ENCODE data around the gene CAPZB.

CAPZB gene

DNA sequence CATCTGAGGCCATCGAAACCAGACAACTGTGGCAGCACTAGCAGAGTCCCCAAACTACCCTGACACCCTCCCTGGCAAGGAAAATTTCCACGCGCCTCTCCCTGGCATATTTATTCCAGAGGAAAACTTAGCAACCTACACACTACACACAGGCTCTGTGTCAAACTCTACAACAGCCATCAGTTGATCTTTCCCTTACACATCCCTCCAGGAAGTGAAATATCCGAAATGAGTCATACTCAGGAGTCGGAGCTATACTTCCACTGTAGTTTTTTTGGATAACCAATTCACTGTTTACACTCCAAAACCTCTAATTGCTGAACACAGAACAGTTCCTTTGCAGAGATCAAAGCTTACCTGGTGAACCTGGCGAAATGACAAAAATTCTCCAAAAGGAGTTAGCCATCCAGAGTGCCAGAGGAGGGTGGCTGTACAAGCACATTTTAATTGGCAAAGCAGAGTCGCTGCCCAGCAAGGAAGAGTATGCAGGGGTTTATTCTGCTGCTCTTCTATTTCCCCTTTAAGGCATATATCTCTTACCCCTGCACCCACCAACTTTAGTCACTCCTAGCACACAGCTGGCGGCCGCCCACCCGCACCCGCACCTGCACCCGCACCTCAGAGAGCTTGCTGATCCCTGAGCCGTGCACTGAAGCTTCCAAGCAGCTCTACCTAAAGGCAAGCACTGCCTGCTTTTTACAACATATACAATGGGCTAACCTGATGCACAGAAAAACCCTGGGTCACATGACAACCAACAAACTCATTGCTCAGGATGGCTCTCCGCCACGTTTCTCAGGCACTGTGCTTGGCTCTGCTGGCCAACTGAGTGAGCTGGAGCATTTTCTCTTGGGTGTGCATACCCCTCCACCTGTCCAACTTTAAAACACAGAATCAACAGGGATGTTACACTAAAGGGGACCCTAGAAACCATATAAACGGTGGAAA is 54.9 kb downstream of the CAPZB start:
- Histone ChIP-seq H3K36me3 (no peaks in the 10 kb centered on the region; the same call in 1 of the 2 replicates), H3K27me3 (ENCODE audit: insufficient read depth, low read depth, severe bottlenecking) (no peaks in the 10 kb centered on the region), H3K9me3 (ENCODE audit: severe bottlenecking) (no peaks in the 10 kb centered on the region), H3K27ac (no peak overlapping the region), H3K4me3 (ENCODE audit: low read depth, low read length) (no peak overlapping the region)
- DNase-seq: no peak
- TF ChIP-seq, protein P1, sequence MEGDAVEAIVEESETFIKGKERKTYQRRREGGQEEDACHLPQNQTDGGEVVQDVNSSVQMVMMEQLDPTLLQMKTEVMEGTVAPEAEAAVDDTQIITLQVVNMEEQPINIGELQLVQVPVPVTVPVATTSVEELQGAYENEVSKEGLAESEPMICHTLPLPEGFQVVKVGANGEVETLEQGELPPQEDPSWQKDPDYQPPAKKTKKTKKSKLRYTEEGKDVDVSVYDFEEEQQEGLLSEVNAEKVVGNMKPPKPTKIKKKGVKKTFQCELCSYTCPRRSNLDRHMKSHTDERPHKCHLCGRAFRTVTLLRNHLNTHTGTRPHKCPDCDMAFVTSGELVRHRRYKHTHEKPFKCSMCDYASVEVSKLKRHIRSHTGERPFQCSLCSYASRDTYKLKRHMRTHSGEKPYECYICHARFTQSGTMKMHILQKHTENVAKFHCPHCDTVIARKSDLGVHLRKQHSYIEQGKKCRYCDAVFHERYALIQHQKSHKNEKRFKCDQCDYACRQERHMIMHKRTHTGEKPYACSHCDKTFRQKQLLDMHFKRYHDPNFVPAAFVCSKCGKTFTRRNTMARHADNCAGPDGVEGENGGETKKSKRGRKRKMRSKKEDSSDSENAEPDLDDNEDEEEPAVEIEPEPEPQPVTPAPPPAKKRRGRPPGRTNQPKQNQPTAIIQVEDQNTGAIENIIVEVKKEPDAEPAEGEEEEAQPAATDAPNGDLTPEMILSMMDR (IDR thresholded peaks at IDR 0.05; ENCODE audit: low read depth, low read length): no peak

DNA sequence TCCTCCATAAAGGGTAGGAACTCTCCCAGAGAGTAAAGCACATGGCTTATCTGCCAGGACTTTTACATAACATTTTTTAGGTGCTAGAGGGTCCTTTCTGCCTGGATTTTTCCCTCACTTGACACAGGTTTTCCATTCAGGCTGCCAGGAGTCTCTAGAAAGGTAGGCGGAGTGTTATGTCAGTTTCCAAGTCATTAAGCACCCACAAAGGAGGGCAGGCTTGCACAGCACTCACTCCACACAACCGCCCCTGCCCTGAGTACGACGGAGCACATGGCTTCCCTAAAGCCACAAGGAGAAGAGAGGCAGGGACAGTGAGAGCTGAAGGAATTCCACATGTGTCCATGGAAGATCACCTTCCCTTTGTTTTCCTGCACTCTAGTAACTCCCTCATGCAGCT is 55.7 kb downstream of the CAPZB start:
- DNase-seq: no peak
- no peak overlapping the region for H3K27ac ChIP-seq

DNA sequence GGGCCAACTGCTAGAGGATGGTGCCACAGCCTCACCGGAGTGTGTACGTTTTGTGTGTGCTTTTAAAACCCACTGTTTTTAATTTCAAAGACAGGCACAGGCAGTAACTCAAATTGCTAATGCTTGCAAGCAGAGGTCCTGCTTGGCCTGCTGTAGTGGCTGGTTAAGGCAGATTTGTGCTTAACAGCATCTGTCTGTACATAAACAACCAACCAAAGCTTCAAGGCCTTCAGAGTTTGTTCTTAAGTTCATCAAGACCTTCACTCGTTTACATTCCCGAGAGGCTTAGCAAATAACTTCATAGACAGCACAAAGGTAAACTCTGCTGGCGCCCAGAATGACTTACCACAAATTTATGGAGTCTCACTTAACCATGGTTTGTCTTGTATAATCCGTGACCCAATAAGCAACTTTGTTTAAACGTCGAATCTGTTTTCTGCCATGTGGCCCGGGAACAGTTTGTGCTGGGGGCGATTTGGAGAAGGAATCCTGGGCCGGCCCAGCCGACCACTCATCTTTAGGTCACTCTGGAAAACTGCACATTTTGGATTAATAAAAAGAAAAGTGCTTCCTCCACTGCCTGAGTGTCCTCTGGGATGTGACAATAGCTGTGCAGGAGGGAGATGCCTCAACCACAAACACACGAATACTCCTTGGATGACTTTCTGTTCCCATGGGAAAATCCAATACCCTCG is 58.1 kb downstream of the CAPZB start:
- no peak for DNase-seq
- Histone ChIP-seq H3K27me3 (ENCODE audit: insufficient read depth, low read depth, severe bottlenecking) (no peaks in the 10 kb centered on the region), H3K36me3 (no peaks in the 10 kb centered on the region; the same call in 1 of the 2 replicates), H3K9me3 (ENCODE audit: severe bottlenecking) (no peaks in the 10 kb centered on the region), H3K27ac (no peak overlapping the region), H3K4me3 (ENCODE audit: low read depth, low read length) (no peak overlapping the region)
- TF ChIP-seq, protein P1 (IDR thresholded peaks at IDR 0.05; ENCODE audit: low read depth, low read length): no peak

More for the DNA sequence above, 55.7 kb downstream of the CAPZB start:
- no peaks in the 10 kb centered on the region; the same call in 1 of the 2 replicates for H3K36me3 ChIP-seq
- no peak overlapping the region for H3K4me3 ChIP-seq (ENCODE audit: low read depth, low read length)
- H3K9me3 ChIP-seq (ENCODE audit: severe bottlenecking): no peaks in the 10 kb centered on the region
- TF ChIP-seq, protein P1 (IDR thresholded peaks at IDR 0.05; ENCODE audit: low read depth, low read length): no peak
- no peaks in the 10 kb centered on the region for H3K27me3 ChIP-seq (ENCODE audit: insufficient read depth, low read depth, severe bottlenecking)

DNA sequence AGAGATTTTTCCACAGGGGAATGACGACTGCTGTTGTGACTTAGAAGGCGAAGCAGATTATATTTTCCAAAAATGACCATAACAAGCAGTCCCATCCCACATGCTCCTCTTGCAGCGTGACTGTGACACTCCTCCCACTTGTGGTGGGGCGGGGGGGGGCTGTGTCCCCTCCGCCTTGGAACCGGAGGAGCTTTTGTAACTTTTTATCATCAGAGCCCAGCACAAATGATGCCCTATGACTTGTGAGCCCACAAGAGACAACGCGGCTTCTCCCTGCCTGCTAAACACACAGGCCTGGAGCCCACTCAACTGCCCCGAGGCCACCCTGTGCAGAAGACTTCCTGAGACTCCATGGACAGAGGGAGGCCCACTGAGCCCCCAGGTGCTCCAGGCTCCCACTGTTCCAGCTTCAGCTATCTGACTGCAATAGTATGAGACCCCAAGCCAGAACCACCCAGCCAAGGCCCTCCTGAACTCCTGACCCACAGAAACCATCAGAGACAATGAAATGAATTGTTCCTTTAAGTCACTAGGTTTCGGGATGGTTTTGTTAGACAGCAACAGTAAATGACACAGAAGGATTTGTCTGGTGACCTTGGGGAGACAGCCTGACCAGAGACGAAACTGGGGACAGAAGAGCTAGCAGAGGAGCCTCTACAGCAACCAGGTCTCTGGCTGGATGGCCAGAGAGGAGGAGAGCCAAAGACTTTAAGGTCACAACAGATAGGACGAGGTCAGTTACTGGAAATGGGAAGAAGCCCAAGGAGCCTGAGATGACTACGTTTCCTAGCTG is 58.8 kb downstream of the CAPZB start:
- TF ChIP-seq, protein P1 (IDR thresholded peaks at IDR 0.05; ENCODE audit: low read depth, low read length): no peak
- no peak for DNase-seq
- Histone ChIP-seq H3K36me3 (no peaks in the 10 kb centered on the region; the same call in 1 of the 2 replicates), H3K27me3 (ENCODE audit: insufficient read depth, low read depth, severe bottlenecking) (no peaks in the 10 kb centered on the region), H3K27ac (no peak overlapping the region), H3K9me3 (ENCODE audit: severe bottlenecking) (no peaks in the 10 kb centered on the region), H3K4me3 (ENCODE audit: low read depth, low read length) (no peak overlapping the region)

DNA sequence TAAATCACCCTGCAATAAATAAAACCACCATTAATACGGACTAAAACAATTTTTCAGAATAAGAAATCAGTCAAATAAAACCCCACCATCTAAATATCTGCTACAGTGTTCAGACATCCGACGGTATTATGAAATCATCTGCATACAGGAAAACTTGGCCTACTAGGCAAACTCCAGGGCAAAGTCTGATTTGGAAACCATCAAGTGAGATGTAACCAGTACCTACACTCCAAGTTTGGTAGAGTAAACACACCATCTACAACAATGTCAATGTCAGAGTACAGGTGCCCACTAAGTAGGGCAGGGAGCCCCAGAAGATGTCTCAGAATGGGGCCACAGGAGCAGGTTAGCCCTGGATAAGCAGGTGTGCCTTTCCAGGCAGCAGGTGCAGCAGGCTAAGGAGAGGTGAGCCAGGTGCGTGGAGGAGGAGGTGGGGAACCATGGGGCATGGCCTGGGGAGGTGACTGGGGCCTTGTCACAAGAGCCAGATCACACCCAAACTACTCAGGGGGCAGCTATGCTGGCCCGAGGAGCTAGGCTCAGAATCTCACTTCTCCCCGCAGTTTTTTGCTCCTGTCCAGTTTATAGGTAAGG is 59.6 kb downstream of the CAPZB start:
- DNase-seq: no peak
- TF ChIP-seq, protein P1 (IDR thresholded peaks at IDR 0.05; ENCODE audit: low read depth, low read length): no peak
- H3K27me3 ChIP-seq (ENCODE audit: insufficient read depth, low read depth, severe bottlenecking): no peaks in the 10 kb centered on the region
- no peaks in the 10 kb centered on the region for H3K9me3 ChIP-seq (ENCODE audit: severe bottlenecking)
- no peaks in the 10 kb centered on the region; the same call in 1 of the 2 replicates for H3K36me3 ChIP-seq
- no peak overlapping the region for H3K4me3 ChIP-seq (ENCODE audit: low read depth, low read length)
- no peak overlapping the region for H3K27ac ChIP-seq

All from WERI-Rb-1 (cell line).